RWPE2 (cell line): ENCODE results near the gene CXorf49.
"Not testable (repeated sequence)": the region's sequence is repeated elsewhere in the genome, so short reads cannot be mapped to it uniquely, and the experiment has no call there.

Experiments
- ATAC-seq: fragments of 200-7000 bp; cut with Tn5 transposase; 3 replicates; pipeline ENCODE4 v1.9.1; 2021; ENCODE audit warnings: low read depth
- DNase-seq: peaks from one replicate; pipeline ENCODE4 v3.0.0-alpha.2; 2020; ENCODE audit warnings: low spot score
- H3K27ac ChIP-seq: fragments of 450-650 bp; 2 replicates; pipeline ENCODE4 v1.5.1; 2017; ENCODE audit warnings: mild to moderate bottlenecking; ENCODE audit not compliant: poor library complexity, severe bottlenecking
- H3K27me3 ChIP-seq: fragments of 250-450 bp; sonication (Bioruptor Pico); 2 replicates; pipeline ENCODE4 v1.5.1; 2021; ENCODE audit warnings: mild to moderate bottlenecking, moderate library complexity; ENCODE audit not compliant: insufficient read depth, poor library complexity, severe bottlenecking
- H3K36me3 ChIP-seq: fragments of 250-450 bp; sonication (Bioruptor Pico); 2 replicates; pipeline ENCODE4 v1.5.1; 2020; ENCODE audit warnings: low read depth, mild to moderate bottlenecking, moderate library complexity
- H3K4me1 ChIP-seq: fragments of 250-450 bp; sonication (Bioruptor Pico); 2 replicates; pipeline ENCODE4 v1.5.1; 2021; ENCODE audit warnings: mild to moderate bottlenecking, moderate library complexity; ENCODE audit not compliant: insufficient read depth, poor library complexity, severe bottlenecking
- H3K4me3 ChIP-seq: fragments of 250-450 bp; sonication (Bioruptor Pico); 2 replicates; pipeline ENCODE4 v1.5.1; 2021; ENCODE audit warnings: mild to moderate bottlenecking, moderate library complexity; ENCODE audit not compliant: severe bottlenecking
- H3K9me3 ChIP-seq: fragments of 250-450 bp; sonication (Bioruptor Pico); 2 replicates; pipeline ENCODE4 v1.5.1; 2021; ENCODE audit warnings: mild to moderate bottlenecking, moderate library complexity; ENCODE audit not compliant: severe bottlenecking

The CXorf49 gene

DNA sequence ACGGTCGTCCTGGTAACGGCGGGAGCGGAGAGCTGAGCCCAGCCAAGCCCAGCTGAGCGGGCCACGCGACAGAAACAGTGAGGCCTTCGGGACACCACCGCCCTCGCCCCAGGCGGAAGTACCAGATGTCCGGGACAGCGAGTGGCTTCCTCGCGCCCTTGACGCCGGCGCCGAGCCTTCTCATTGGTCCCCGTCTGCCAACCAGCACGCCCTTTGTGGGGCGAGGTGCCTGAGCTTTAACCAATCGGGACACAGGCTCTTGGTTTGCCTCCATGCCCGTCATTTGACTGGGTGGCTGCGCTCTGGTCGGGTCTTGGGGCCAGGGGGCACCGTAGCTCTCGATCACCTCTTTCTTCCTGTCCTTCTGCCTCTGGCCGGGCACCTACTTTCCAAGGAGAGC lies at the start of gene CXorf49:
Gene CXorf49 (minus strand): TSS at position 101 of the 400 bp plus-strand sequence. CDS start 134 bp downstream, outside the sequence.
- not testable (repeated sequence) for H3K4me1 ChIP-seq, H3K9me3 ChIP-seq, DNase-seq, H3K27me3 ChIP-seq, H3K4me3 ChIP-seq, H3K36me3 ChIP-seq, H3K27ac ChIP-seq, ATAC-seq

DNA sequence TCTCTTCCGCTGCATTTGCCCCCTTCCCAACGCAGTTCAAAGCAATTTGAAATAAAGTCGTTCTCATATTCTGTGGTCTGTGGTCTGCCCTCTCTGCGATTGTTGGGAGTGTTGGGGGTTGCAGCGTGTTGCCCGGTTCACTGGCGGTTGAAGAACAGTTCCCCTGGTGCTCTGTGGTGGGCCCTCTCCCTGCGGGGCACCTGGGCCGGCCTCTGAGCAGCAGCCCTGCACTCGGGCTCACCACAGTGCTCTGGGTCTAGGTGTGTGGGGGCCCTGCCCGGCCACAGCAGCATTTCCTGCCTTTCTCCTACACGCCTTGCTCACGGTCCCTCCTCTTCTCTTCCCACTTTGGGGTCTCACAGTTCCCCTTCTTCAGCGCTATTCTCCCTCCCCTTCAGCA lies 49.0 kb upstream of the CXorf49 start:
- not testable (repeated sequence) for H3K4me3 ChIP-seq, H3K27me3 ChIP-seq, ATAC-seq, H3K36me3 ChIP-seq, H3K4me1 ChIP-seq, DNase-seq, H3K9me3 ChIP-seq, H3K27ac ChIP-seq

DNA sequence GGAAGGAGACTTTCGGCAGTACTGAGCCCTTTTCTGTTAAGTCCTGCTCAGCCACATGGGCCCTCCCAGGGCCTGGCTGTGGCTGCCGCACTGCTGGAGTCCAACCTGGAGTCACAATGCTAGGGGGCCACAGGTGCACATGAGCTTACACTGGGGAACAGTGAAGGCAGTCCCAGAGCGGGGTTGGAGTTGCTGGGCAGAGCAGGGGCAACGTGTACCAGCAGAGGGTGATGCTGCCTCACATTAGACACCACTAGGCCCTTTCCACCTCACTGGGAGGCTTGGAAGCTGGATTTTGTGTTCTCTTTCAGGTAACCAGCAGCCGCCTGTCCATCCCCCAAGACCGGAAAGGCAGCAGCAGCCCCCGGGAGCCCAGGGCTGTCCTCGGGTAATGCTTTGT lies 47.5 kb upstream of the CXorf49 start:
- H3K27me3 ChIP-seq, DNase-seq, H3K4me1 ChIP-seq, H3K36me3 ChIP-seq, H3K4me3 ChIP-seq, H3K27ac ChIP-seq, H3K9me3 ChIP-seq, ATAC-seq: not testable (repeated sequence)

DNA sequence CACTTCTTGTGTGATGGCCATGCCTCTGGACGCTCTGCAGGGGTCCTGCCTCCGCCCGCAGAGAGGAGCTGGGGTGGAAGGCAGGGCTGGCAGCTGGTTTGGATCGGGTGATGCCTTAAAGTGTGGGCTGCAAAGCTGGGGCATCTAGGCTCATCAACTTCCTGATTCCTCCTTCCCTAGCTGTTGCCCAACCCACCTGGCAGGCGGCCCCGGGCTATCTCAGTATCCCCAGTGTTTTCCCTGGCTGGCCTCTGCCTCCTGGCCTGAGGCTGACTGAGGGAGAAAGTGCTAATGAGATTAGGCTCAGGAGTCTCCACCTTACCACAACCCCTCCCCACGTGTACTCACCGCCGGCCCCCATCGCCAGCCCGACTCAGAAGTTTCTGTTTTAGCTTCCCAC lies 46.7 kb upstream of the CXorf49 start:
- not testable (repeated sequence) for DNase-seq, H3K4me3 ChIP-seq, H3K9me3 ChIP-seq, H3K27me3 ChIP-seq, H3K4me1 ChIP-seq, H3K36me3 ChIP-seq, ATAC-seq, H3K27ac ChIP-seq

DNA sequence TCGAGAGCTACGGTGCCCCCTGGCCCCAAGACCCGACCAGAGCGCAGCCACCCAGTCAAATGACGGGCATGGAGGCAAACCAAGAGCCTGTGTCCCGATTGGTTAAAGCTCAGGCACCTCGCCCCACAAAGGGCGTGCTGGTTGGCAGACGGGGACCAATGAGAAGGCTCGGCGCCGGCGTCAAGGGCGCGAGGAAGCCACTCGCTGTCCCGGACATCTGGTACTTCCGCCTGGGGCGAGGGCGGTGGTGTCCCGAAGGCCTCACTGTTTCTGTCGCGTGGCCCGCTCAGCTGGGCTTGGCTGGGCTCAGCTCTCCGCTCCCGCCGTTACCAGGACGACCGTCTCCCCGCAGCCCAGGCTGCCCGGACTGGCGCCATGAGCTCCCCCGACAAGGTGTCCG lies 45.0 kb upstream of the CXorf49 start, which contains the start of gene CXorf49B:
Gene CXorf49B (plus strand): TSS at position 301 of the 400 bp plus-strand sequence. CDS start 75 bp downstream, at position 376.
- H3K27ac ChIP-seq, ATAC-seq, H3K4me3 ChIP-seq, H3K27me3 ChIP-seq, H3K36me3 ChIP-seq, DNase-seq, H3K9me3 ChIP-seq, H3K4me1 ChIP-seq: not testable (repeated sequence)

DNA sequence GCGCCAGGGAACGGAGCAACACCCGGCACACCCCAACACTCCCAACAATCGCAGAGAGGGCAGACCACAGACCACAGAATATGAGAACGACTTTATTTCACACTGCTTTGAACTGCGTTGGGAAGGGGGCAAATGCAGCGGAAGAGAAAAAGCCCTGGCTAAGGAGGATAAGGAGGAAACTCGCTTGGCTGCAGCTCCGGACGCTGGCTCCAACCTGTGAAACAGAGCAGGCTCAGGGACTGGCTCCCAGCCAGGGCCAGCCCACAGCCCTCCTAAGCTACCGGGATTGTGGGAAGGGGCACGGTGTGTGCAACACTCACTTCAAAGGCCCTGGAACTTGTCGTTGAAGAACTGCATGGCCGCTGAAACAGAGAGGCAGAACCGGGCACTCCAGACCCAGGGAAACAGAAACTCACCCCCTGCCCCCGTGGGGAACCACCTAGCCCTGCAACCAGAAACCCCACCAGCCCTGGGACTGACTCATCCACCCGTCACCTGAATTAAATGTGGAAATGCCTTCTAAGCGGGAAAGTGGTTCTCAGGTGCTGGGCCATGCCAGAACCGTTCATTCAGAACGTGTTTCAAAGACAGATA lies 42.7 kb upstream of the CXorf49 start:
- not testable (repeated sequence) for H3K36me3 ChIP-seq, H3K4me3 ChIP-seq, H3K27me3 ChIP-seq, H3K4me1 ChIP-seq, H3K9me3 ChIP-seq, H3K27ac ChIP-seq, DNase-seq
- peak; percentile 41; the same call in 2 of the 3 replicates for ATAC-seq

DNA sequence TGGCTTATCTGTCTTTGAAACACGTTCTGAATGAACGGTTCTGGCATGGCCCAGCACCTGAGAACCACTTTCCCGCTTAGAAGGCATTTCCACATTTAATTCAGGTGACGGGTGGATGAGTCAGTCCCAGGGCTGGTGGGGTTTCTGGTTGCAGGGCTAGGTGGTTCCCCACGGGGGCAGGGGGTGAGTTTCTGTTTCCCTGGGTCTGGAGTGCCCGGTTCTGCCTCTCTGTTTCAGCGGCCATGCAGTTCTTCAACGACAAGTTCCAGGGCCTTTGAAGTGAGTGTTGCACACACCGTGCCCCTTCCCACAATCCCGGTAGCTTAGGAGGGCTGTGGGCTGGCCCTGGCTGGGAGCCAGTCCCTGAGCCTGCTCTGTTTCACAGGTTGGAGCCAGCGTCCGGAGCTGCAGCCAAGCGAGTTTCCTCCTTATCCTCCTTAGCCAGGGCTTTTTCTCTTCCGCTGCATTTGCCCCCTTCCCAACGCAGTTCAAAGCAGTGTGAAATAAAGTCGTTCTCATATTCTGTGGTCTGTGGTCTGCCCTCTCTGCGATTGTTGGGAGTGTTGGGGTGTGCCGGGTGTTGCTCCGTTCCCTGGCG lies 2.3 kb upstream of the CXorf49 start:
- not testable (repeated sequence) for H3K36me3 ChIP-seq, DNase-seq, H3K27ac ChIP-seq, H3K4me3 ChIP-seq, H3K27me3 ChIP-seq, H3K9me3 ChIP-seq, H3K4me1 ChIP-seq
- peak; percentile 53; the same call in 2 of the 3 replicates for ATAC-seq

DNA sequence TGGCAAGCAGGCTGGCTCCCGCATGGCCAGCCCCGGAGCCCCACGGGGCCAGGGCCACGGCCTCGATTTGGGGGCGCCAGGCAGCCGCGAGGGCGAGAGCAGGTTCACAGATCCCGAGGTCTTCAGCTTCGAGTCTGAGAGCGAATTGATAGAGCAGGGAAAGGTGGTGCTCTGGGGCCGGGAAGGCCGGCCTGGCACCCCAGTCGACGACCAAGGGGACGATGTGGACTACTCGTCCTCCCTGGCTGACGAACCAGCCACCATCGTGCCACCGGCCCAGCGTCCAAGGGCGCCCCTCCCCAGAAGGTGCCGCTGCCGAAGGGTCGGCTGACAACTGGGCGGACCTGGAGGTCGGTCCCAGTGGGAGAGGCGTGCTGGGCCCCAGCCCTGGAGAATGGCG lies 1.1 kb upstream of the CXorf49 start:
- not testable (repeated sequence) for H3K27ac ChIP-seq, H3K4me1 ChIP-seq, H3K4me3 ChIP-seq, H3K27me3 ChIP-seq, H3K9me3 ChIP-seq, H3K36me3 ChIP-seq, ATAC-seq
- DNase-seq, result peak; percentile 2

DNA sequence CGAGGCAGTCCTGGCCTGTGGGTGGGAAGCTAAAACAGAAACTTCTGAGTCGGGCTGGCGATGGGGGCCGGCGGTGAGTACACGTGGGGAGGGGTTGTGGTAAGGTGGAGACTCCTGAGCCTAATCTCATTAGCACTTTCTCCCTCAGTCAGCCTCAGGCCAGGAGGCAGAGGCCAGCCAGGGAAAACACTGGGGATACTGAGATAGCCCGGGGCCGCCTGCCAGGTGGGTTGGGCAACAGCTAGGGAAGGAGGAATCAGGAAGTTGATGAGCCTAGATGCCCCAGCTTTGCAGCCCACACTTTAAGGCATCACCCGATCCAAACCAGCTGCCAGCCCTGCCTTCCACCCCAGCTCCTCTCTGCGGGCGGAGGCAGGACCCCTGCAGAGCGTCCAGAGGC lies 1.8 kb downstream of the CXorf49 start:
- not testable (repeated sequence) for DNase-seq, H3K4me3 ChIP-seq, ATAC-seq, H3K36me3 ChIP-seq, H3K4me1 ChIP-seq, H3K9me3 ChIP-seq, H3K27me3 ChIP-seq, H3K27ac ChIP-seq

DNA sequence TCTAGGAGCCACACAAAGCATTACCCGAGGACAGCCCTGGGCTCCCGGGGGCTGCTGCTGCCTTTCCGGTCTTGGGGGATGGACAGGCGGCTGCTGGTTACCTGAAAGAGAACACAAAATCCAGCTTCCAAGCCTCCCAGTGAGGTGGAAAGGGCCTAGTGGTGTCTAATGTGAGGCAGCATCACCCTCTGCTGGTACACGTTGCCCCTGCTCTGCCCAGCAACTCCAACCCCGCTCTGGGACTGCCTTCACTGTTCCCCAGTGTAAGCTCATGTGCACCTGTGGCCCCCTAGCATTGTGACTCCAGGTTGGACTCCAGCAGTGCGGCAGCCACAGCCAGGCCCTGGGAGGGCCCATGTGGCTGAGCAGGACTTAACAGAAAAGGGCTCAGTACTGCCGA lies 2.5 kb downstream of the CXorf49 start:
- H3K36me3 ChIP-seq, DNase-seq, H3K4me1 ChIP-seq, H3K9me3 ChIP-seq, H3K27me3 ChIP-seq, H3K27ac ChIP-seq, H3K4me3 ChIP-seq: not testable (repeated sequence)
- ATAC-seq, result 0 out of 3 replicates have a peak, but pooled peaks have one; percentile 29

DNA sequence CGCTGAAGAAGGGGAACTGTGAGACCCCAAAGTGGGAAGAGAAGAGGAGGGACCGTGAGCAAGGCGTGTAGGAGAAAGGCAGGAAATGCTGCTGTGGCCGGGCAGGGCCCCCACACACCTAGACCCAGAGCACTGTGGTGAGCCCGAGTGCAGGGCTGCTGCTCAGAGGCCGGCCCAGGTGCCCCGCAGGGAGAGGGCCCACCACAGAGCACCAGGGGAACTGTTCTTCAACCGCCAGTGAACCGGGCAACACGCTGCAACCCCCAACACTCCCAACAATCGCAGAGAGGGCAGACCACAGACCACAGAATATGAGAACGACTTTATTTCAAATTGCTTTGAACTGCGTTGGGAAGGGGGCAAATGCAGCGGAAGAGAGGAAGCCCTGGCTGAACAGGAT lies 4.0 kb downstream of the CXorf49 start:
- not testable (repeated sequence) for DNase-seq, H3K4me1 ChIP-seq, H3K27me3 ChIP-seq, H3K9me3 ChIP-seq, H3K4me3 ChIP-seq, ATAC-seq, H3K27ac ChIP-seq, H3K36me3 ChIP-seq

DNA sequence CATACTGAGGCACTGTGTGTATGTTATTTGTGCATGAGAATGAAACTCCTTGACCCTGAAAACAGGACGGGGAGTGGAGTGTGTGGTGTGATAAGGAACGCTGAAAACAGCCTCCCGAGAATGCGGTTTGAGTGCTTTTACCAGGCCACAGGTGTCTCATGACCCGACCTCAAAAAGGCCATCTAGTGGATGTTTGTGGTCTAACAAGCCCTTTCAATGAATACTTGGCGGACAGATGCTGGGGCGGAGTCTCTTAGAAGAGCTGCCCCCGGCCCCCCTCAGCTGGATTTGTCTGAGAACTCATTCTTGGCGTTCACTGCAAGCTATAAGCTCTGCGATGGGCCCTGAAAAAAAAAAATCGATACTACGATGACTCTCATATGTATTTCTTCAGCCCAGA lies 15.2 kb downstream of the CXorf49 start:
- not testable (repeated sequence) for H3K27me3 ChIP-seq, H3K4me3 ChIP-seq, H3K9me3 ChIP-seq, H3K4me1 ChIP-seq, H3K36me3 ChIP-seq, DNase-seq, ATAC-seq, H3K27ac ChIP-seq
